Body of pancreas (tissue), 4 donors: ENCODE measurements around the gene ZCCHC2. TPM values are rescaled to one million over a fixed set of nuclear protein-coding genes. Genes with fewer than 3 reads are reported as not detected.
A peak's percentile ranks its signal among the peaks of the same experiment; 100 is the strongest.

Source experiments
- ATAC-seq: fragments of 150-250 bp; one replicate; pipeline ENCODE4 v1.9.1; 2016
- DNase-seq, 4 donors: peaks; one replicate each; pipeline ENCODE4 v3.0.0-alpha.2; 2019
- H3K27ac ChIP-seq, 4 donors: fragments of 200-600 bp; sonication (generic); 1 replicate in 3 of 4; 2 replicates in 1 of 4; pipeline versions ENCODE4 v1.5.1 to v1.6.1; 2016 to 2019; ENCODE audit warnings: mild to moderate bottlenecking in 1 of 4, mixed read lengths in 1 of 4, moderate library complexity in 1 of 4
- H3K27me3 ChIP-seq, 2 donors: fragments of 200-600 bp; sonication (generic); one replicate each; pipeline ENCODE4 v1.6.0; 2016; ENCODE audit warnings: mild to moderate bottlenecking in 1 of 2
- H3K36me3 ChIP-seq, 2 donors: fragments of 200-600 bp; sonication (generic); replicated peaks in 1 of 2; 2 replicates each; pipeline ENCODE4 v1.5.1; 2016; ENCODE audit warnings: low read depth in 2 of 2; ENCODE audit not compliant: insufficient read depth in 1 of 2
- H3K4me1 ChIP-seq: fragments of 200-600 bp; sonication (generic); one replicate; pipeline ENCODE4 v1.6.0; 2016
- H3K4me3 ChIP-seq, 2 donors: fragments of 200-600 bp; sonication (generic); 1 replicate in 1 of 2; 2 replicates in 1 of 2; pipeline ENCODE4 v1.5.1; 2016 to 2019
- H3K9me3 ChIP-seq, 3 donors: fragments of 200-600 bp; sonication (generic); 1 replicate in 2 of 3; 2 replicates in 1 of 3; pipeline ENCODE4 v1.5.1; 2016
- CTCF ChIP-seq, 7 experiments: fragments of 450-650 bp in 4 of 7; fragments of 200-600 bp in 3 of 7; sonication (generic) in 3 of 7; IDR thresholded peaks; one replicate each; pipeline ENCODE4 v1.5.1; 2016 to 2019; ENCODE audit warnings: antibody characterized with exemption in 7 of 7
- POLR2A ChIP-seq, 3 donors: fragments of 450-650 bp; IDR thresholded peaks; one replicate each; pipeline ENCODE4 v1.6.1; 2016; ENCODE audit warnings: antibody characterized with exemption in 3 of 3, mild to moderate bottlenecking in 2 of 3
- WGBS, 2 donors: methylation state at CpG; one replicate each; pipeline ENCODE4 v1.1.5; 2017; 5-methylcytosine and 5-hydroxymethylcytosine counted together
- intact Hi-C: fragments of 100-400 bp; cut with DNase I; formaldehyde crosslinking; loops from one replicate; pipeline ENCODE4 v1.15.1; 2023
- total RNA-seq, 2 donors: library from RNA; depleted of rRNA; stranded (reverse); fragments of >200 nt; gene quantifications; one replicate each; pipeline ENCODE4 v1.1.0, GENCODE V29; 2016

Gene ZCCHC2
- total RNA-seq, 2 donors from 2014 or later: 10.4 to 14.2 TPM

GRCh38 chr18:62521593-62521992 is 1.2 kb upstream of the ZCCHC2 start:
- Histone ChIP-seq H3K4me1 (peaks cover 18% of the 10 kb centered on the region), H3K27ac (peak overlapping the region in 2 of 4 donors; percentile 98 to 99), H3K27me3 (no peaks in the 10 kb centered on the region), H3K4me3 (peak overlapping the region in 1 of 2 donors; percentile 82), H3K9me3 (no peaks in the 10 kb centered on the region), H3K36me3 (no peaks in the 10 kb centered on the region)
- TF ChIP-seq CTCF (IDR thresholded peaks at IDR 0.05): no peak
- no peak for TF ChIP-seq POLR2A (IDR thresholded peaks at IDR 0.05)
- intact Hi-C loops: no loop called here
- ATAC-seq (no peak), DNase-seq (no peak)
- WGBS, 2 donors: 11 to 13% methylated on average over 2 of the region's 2 CpGs

GRCh38 chr18:62522178-62522503 is 684 bp upstream of the ZCCHC2 start:
- intact Hi-C loops: no loop called here
- WGBS, 2 donors: 0% methylated on average over 3 to 32 of the region's 32 CpGs
- TF ChIP-seq POLR2A (IDR thresholded peaks at IDR 0.05) (no peak), CTCF (IDR thresholded peaks at IDR 0.05) (no peak)
- Histone ChIP-seq H3K36me3 (no peaks in the 10 kb centered on the region), H3K4me3 (peak overlapping the region; percentile 8 to 82), H3K27me3 (no peaks in the 10 kb centered on the region), H3K9me3 (no peaks in the 10 kb centered on the region), H3K27ac (peak overlapping the region; percentile 90 to 99 (median 98)), H3K4me1 (peaks cover 20% of the 10 kb centered on the region)
- DNase-seq (no peak), ATAC-seq (peak; percentile 21)

DNA sequence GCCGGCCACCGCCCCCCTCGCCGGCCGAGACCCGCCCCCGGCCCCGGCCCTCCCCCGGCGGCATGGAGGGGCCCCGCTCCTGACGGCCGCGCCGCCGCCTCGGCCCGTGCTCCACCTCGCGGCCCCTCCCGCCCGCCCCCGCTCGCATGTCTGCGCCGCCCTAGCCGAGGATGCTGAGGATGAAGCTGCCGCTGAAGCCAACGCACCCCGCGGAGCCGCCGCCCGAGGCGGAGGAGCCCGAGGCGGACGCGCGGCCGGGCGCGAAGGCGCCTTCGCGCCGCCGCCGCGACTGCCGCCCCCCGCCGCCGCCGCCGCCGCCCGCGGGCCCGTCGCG is 397 bp downstream of the ZCCHC2 start:
- H3K4me3 ChIP-seq: no peak overlapping the region
- H3K27ac ChIP-seq: peak overlapping the region; percentile 90 to 99 (median 98)
- no peak for ATAC-seq
- no peak for DNase-seq
- peaks cover 23% of the 10 kb centered on the region for H3K4me1 ChIP-seq
- 0% methylated on average over 29 of the region's 62 CpGs; no CpG with 5 or more reads in 1 of the 2 donors for WGBS, 2 donors
- intact Hi-C loops: no loop called here
- no peaks in the 10 kb centered on the region for H3K27me3 ChIP-seq
- TF ChIP-seq CTCF (IDR thresholded peaks at IDR 0.05) (no peak), POLR2A (IDR thresholded peaks at IDR 0.05) (no peak)
- no peaks in the 10 kb centered on the region for H3K36me3 ChIP-seq
- H3K9me3 ChIP-seq: no peaks in the 10 kb centered on the region

DNA sequence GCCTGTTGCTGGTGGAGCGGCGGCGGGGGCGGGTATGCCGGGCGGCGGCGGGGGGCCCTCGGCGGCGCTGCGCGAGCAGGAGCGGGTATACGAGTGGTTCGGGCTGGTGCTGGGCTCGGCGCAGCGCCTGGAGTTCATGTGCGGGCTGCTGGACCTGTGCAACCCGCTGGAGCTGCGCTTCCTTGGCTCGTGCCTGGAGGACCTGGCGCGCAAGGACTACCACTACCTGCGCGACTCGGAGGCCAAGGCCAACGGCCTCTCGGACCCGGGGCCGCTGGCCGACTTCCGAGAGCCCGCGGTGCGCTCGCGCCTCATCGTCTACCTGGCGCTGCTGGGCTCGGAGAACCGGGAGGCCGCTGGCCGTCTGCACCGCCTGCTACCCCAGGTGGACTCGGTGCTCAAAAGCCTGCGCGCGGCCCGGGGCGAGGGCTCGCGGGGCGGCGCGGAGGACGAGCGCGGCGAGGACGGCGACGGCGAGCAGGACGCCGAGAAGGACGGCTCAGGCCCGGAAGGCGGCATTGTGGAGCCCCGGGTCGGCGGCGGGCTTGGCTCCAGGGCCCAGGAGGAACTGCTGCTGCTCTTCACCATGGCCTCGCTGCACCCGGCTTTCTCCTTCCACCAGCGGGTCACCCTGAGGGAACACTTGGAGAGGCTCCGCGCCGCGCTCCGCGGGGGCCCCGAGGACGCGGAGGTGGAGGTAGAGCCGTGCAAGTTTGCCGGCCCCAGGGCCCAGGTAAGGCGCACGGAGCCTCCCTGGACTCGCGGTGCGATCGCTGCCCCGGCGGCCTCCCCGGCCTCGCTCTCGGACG is 1.0 kb downstream of the ZCCHC2 start:
- 0% methylated on average over 100 of the region's 100 CpGs; no CpG with 5 or more reads in 1 of the 2 donors for WGBS, 2 donors
- peak overlapping the region; percentile 87 to 99 (median 94) for H3K27ac ChIP-seq
- no peaks in the 10 kb centered on the region for H3K36me3 ChIP-seq
- H3K9me3 ChIP-seq: no peaks in the 10 kb centered on the region
- no peaks in the 10 kb centered on the region for H3K27me3 ChIP-seq
- H3K4me3 ChIP-seq: peak overlapping the region; percentile 52 to 89
- intact Hi-C loops: no loop called here
- ATAC-seq (peak; percentile 11), DNase-seq (peak; percentile 64 to 71 (median 68))
- TF ChIP-seq POLR2A (IDR thresholded peaks at IDR 0.05) (peak in 1 of 3 donors; percentile 26), CTCF (IDR thresholded peaks at IDR 0.05) (no peak)
- H3K4me1 ChIP-seq: peaks cover 23% of the 10 kb centered on the region
